Measurements from ENCODE around the gene COX6B2. TPM values are rescaled to one million over a fixed set of nuclear protein-coding genes. Genes with fewer than 3 reads are reported as not detected.

Gene COX6B2
- total RNA-seq, 4 donors from 2014 or later = not detected

DNA sequence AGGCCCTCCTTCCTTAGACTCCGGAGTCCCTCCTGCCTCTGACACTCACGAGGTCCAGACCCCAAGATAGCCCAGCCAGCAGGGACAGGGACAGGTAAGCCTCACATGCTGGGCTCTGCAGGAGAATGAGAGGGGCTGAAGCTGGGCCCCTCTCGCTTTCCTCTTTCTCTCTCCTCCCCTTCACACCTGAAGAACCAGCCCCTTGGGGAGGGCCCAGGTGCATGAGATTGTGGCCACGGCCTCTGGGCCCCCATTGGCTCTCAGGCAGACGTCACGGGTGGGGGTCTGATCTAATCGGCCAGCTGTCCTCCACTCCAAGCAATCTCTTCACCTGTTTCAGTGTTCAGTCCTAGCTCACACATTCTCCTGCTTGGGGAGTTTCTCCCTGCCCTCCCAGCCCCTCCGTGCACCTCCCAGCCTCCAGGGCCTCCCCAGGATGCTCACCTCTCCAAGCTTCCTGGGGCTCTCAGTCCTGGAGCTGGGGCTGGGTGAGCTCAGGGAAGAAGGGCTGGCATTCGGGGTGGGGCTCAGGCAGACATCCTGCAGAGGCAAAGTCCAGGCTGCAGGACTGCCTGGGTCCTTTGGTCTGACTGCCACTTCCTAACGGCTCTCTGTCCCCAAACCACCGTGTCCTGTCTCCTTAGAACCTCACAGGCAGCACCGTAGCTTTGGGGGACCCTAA, 32.2 kb downstream of the COX6B2 start:
- TF ChIP-seq, protein P1, sequence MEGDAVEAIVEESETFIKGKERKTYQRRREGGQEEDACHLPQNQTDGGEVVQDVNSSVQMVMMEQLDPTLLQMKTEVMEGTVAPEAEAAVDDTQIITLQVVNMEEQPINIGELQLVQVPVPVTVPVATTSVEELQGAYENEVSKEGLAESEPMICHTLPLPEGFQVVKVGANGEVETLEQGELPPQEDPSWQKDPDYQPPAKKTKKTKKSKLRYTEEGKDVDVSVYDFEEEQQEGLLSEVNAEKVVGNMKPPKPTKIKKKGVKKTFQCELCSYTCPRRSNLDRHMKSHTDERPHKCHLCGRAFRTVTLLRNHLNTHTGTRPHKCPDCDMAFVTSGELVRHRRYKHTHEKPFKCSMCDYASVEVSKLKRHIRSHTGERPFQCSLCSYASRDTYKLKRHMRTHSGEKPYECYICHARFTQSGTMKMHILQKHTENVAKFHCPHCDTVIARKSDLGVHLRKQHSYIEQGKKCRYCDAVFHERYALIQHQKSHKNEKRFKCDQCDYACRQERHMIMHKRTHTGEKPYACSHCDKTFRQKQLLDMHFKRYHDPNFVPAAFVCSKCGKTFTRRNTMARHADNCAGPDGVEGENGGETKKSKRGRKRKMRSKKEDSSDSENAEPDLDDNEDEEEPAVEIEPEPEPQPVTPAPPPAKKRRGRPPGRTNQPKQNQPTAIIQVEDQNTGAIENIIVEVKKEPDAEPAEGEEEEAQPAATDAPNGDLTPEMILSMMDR (IDR thresholded peaks at IDR 0.05; ENCODE audit: low read depth) = no peak

DNA sequence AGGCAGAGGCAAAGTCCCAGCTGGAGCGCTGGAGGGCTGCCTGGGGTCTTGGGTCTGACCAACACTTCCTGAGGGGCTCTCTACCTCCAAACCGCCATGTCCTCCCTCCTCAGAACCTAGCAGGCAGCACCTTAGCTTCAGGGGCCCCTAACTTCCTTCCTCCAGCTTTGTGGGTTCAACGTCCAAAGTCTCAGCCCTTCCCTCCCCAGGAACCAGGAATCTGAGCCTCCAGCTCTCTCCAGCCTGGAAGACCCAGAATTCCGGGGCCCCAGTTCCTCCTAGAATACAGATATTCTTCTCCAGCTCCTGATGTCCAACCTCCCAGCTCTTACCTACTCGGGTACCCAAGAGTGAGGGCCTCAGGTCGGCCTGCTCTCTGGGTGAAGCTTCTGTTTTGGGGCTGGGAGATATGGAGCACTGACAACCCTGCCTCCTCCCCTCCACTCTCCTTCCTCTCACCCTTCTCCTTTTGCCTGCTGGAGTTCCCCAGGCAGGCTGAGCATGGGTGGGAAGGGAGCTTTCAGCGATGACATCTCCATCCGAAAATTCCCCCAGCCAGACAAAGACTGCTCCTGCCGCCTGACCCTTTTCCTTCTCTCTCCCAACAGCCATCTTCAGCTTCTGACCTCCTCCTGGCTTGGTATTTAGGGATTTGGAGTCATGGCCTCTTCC, 32.9 kb downstream of the COX6B2 start:
- TF ChIP-seq, protein P1 (IDR thresholded peaks at IDR 0.05; ENCODE audit: low read depth) = no peak

DNA sequence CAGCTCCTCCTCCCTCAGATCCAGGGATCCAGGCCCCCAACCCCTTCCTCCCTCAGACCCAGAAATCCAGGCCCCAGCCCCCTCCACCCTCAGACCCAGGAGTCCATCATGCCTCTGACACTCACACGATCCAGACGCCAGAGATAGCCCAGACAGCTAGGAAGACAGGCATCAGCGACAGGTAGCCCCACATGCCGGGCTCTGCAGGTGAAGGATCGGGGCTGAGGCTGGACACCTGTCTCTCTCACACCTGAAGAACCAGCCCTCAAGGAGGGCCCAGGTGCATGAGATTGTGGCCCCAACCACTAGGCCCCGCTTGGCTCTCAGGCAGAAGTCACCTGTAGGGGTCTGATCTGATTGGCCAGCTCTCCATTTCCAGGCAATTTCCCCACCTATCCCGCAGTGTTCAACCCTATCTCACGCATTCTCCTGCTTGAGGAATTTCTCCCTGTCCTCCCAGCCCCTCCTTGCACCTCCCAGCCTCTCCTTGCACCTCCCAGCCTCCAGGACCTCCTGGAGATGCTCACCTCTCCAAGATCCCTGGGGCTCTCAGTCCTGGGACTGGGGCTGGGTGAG, 33.6 kb downstream of the COX6B2 start:
- TF ChIP-seq, protein P1 (IDR thresholded peaks at IDR 0.05; ENCODE audit: low read depth) = no peak

DNA sequence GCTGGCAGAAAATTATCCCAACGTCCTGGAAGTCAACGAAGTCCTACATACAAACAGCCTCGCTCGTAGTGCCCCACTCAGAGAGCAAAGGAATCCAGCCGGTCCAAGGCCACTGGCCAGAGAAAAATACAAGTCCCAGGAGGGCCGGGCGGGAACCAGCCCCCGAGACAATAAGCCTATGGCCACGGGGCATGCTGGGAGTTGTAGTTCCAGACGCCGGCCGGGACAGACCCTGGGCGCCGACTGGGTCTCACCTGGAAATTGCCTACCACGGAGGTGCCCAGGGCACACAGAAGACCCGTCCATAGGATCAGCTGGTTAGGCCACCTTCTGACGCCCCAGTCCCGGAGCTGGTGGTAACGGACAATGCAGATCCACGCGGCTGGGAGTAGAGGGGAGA, 34.7 kb downstream of the COX6B2 start:
- TF ChIP-seq, protein P1 (IDR thresholded peaks at IDR 0.05; ENCODE audit: low read depth) = no peak

DNA sequence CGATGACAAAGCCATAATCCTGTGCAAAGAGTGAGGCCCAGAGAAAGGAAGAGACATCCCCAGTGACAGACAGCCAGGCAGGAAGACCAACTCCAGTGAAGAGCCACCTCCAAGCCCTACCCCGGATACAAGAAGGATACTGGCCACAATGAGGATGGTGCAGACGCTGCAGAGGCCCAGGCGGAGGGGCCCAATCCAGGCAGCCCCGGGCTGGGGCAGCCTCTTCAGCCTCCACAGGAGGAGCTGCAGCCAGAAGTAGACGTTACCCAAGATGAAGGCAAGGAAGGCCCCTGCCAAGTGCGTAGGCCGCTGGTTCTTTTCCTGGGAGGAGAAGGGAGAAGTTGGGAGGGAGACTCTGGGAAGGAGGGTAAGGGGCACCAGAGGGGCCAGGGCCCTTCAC, 37.9 kb downstream of the COX6B2 start:
- TF ChIP-seq, protein P1 (IDR thresholded peaks at IDR 0.05; ENCODE audit: low read depth) = no peak

DNA sequence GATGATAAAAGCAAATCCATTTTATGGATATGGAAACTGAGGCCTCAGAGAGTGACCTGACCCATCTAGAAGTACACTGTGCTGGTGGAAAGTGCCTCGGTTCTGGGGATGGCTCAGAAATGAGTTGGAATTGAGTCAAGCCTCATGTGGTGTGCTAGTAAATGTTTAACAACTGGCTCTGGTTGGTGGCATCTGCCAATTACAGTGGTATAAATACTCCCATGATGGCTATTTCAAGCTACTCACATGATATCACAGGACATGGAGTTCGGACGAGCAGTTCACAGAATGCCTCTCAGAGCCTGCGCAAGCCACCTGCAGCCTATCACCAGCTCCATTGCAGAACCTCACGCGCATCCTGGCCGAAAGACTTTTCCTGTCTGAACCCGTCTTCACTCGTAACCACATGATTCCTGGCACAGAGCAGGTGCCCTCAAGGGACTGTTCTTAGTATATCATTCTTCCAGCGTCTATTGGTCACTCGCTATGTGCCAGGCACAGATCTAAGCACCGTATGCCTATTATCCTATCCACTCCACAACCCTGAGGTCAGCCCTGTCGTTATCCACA, 38.5 kb downstream of the COX6B2 start:
- TF ChIP-seq, protein P1 (IDR thresholded peaks at IDR 0.05; ENCODE audit: low read depth) = no peak

DNA sequence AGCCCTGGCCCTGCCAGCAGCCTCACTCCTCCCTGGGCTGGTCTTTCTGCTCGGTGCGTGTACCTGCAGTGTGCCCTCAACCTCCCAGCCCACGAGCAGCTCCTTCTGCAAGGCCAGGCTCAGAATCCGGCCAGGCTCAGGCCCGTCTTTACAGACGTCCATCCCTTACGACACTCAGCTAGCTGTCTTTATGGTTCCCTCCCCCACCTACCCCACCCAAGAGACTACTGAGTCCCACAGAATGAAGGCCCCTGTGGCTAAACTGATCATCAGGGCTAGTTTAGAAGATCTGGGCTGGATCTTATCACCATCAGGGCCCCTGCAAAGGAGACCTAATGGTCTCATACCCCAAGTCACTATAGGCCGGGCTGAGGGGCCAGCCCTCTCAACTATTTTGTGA, 40.1 kb downstream of the COX6B2 start:
- TF ChIP-seq, protein P1 (IDR thresholded peaks at IDR 0.05; ENCODE audit: low read depth) = no peak

All from subcutaneous adipose tissue (tissue), 4 donors.